WI38 (cell line): ENCODE results near the gene MCTP1.

Experiments used
- H3K4me3 ChIP-seq: 2 replicates; pipeline ENCODE4 v1.5.1; 2011; ENCODE audit warnings: low read depth, mild to moderate bottlenecking, control low read depth, low read length
- TF ChIP-seq, protein P1 (sequence below): IDR thresholded peaks from 2 replicates; pipeline ENCODE4 v1.5.1; 2012; ENCODE audit warnings: low read depth, mild to moderate bottlenecking, control low read depth, low read length

MCTP1 gene

GRCh38 chr5:95284572-95285408 is at the start of gene MCTP1:
TSS of gene MCTP1 (minus strand) at chr5:95285094.
- TF ChIP-seq, protein P1, sequence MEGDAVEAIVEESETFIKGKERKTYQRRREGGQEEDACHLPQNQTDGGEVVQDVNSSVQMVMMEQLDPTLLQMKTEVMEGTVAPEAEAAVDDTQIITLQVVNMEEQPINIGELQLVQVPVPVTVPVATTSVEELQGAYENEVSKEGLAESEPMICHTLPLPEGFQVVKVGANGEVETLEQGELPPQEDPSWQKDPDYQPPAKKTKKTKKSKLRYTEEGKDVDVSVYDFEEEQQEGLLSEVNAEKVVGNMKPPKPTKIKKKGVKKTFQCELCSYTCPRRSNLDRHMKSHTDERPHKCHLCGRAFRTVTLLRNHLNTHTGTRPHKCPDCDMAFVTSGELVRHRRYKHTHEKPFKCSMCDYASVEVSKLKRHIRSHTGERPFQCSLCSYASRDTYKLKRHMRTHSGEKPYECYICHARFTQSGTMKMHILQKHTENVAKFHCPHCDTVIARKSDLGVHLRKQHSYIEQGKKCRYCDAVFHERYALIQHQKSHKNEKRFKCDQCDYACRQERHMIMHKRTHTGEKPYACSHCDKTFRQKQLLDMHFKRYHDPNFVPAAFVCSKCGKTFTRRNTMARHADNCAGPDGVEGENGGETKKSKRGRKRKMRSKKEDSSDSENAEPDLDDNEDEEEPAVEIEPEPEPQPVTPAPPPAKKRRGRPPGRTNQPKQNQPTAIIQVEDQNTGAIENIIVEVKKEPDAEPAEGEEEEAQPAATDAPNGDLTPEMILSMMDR, result no peak
- H3K4me3 ChIP-seq, result peak within 1 kb of the TSS; percentile 57

DNA sequence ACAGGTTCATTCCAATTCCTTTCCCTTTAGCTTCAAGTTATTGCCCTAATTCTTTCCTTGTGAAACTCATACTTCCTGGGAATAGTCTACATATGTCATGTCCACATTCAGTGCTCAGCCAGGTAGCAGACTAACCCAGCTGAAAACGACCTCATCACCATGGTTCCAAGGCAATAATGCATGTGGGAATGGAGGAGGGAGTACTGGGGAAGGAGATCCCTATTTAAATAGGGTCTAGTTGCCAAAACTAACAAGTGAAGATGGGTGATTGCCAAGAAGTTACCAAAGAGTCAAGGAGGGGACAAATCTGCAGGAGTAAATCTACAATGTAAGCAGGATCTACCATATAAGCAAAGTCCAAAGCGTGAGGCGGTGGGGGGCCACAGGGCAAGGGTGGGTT is 47.3 kb upstream of the MCTP1 start:
- TF ChIP-seq, protein P1, result no peak

GRCh38 chr5:95331358-95331757 is 46.5 kb upstream of the MCTP1 start:
- no peak overlapping the region for H3K4me3 ChIP-seq
- TF ChIP-seq, protein P1, result no peak

More for the DNA sequence above, 47.3 kb upstream of the MCTP1 start:
- H3K4me3 ChIP-seq, result no peak overlapping the region

DNA sequence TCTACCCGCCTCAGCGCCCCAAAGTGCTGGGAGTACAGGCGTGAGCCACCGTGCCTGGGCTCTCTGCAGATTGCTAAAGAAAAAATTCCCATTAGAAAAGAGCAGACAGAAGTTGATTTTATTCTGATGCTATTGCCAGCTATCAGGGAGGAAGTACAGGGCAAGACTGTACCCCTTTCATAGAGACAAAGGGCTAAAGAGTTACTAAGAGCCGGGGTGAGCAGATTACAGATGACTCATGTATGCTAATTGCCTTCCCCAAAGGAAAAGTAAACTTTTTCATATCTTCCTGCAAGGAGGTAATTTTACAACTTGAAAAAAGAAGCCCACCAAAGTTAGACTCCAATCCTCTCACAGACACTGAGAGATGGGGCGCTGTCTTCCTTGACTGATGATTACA is 42.3 kb upstream of the MCTP1 start:
- TF ChIP-seq, protein P1, result no peak
- H3K4me3 ChIP-seq, result no peak overlapping the region

- H3K4me3 ChIP-seq, result no peak overlapping the region
- TF ChIP-seq, protein P1, result no peak
Measured at GRCh38 chr5:95317687-95318086, 32.8 kb upstream of the MCTP1 start.

DNA sequence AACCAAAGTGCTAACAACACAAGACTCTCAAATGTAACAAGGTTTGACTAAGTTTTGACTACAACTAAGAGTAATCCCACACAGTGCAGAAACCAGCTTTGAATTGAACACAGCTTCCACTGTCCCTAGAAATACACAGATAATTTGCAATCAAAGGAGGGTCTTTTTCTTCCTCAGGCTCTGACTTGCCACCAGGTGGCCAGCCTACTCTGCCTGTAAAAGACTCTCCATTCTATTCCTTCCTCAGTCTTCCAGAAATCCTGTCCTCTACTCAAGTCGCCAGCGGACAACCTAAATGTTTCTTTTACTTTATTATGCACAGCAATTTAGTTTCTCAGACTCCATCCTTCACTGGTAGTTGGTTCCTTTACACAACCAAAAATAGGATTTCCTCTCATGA is 32.2 kb upstream of the MCTP1 start:
- H3K4me3 ChIP-seq, result no peak overlapping the region
- TF ChIP-seq, protein P1, result no peak

DNA sequence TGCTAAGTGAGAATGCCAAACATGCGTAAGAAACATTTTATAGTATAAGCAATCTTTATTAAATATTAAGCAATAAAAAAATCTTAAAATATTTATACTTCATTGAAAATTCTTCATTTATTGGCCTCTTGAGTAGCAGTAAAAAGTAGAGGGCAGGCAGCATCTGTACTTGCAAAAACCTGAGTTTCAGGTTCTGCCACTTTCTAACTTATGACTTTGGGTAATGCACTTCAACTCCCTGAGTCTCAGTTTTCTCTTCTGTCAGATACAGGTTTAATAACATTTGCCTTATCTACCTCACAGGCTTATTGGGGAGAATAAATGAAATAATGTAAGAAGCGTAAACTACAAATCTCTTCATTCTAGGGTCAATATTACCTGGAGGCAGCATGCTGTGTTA is 19.8 kb upstream of the MCTP1 start:
- TF ChIP-seq, protein P1, result no peak
- no peak overlapping the region for H3K4me3 ChIP-seq
